Measurements from ENCODE around the gene RPL28. TPM values are rescaled to one million over a fixed set of nuclear protein-coding genes. Genes with fewer than 3 reads are reported as not detected.

Gene RPL28
- total and polyA plus RNA-seq, 7 experiments from 2014 or later: 740 to 3,799 (median 2,729) TPM

DNA sequence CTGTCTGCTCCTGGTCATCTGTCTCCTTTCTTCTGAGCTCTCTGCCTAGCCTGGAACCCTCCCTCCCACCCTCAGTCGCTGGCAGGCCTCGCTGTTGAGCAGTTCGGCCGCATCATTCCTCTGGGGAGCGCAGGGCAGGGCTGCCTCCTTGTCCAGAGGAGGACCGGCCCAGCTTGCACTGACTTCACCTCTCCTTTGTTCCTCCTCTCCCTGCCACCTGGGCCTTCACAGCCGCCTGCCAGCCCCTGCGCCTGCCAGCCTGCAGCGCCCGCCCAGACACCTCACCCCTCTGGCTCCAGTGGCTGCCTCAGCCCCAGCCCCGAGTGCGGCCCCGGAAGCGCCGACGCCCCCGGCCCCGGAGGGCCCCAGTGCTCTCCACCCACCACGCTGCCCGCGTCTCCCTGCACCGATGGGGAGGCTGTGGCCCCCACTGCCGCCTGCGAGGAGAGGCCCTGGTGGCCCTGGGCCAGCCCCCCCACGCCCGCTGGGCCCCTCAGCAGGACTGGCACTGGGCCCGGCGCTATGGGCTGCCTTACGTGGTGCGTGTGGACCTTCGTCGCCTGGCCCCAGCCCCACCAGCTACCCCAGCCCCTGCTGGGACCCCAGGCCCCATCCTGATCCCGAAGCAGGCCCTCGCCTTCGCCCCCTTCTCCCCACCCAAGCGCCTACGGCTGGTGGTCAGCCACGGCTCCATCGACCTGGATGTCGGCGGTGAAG, 38.8 kb upstream of the RPL28 start:
- H3K36me3 Mint-ChIP-seq: peaks cover 0 to 13% (median 4%) of the 10 kb centered on the region in 5 donors
- intact Hi-C loops (cut with micrococcal nuclease): no loop called here
- POLR2A ChIA-PET: interaction anchor here (0.6 kb wide), 1 partner anchor 259 kb away, joined by 3 read pairs; no protein-coding TSS in a partner anchor
- no peak overlapping the region for H3K4me3 ChIP-seq (ENCODE audit: low read length)
- H3K9me3 Mint-ChIP-seq: no peaks in the 10 kb centered on the region
- peaks cover 0 to 14% (median 5%) of the 10 kb centered on the region in 7 donors for H3K4me1 Mint-ChIP-seq
- CTCF ChIA-PET: interaction anchor here (0.7 kb wide), 1 partner anchor 42 kb away, joined by 3 read pairs; no protein-coding TSS in a partner anchor
- no peaks in the 10 kb centered on the region for H3K9me3 ChIP-seq (ENCODE audit: control insufficient read depth in 2 of 3, low read length in 3 of 3)
- no peak overlapping the region for H3K27ac ChIP-seq (ENCODE audit: low read depth, low read length)
- peaks cover 0 to 12% (median 10%) of the 10 kb centered on the region in 5 donors for H3K27me3 Mint-ChIP-seq
- DNase-seq: no peak
- no peak for ATAC-seq
- no peak overlapping the region for H3K27ac Mint-ChIP-seq
- peaks cover 0 to 15% (median 0%) of the 10 kb centered on the region in 3 experiments for H3K36me3 ChIP-seq (ENCODE audit: control insufficient read depth in 2 of 3, insufficient read depth in 3 of 3, low read length in 3 of 3)
- H3K4me1 ChIP-seq (ENCODE audit: control insufficient read depth in 2 of 2, insufficient read depth in 2 of 2, low read length in 2 of 2): no peaks in the 10 kb centered on the region
- peaks cover 0 to 3% of the 10 kb centered on the region in 2 donors for H3K27me3 ChIP-seq (ENCODE audit: control insufficient read depth in 2 of 2, insufficient read depth in 2 of 2, low read length in 2 of 2)
- H3K4me3 Mint-ChIP-seq: no peak overlapping the region

DNA sequence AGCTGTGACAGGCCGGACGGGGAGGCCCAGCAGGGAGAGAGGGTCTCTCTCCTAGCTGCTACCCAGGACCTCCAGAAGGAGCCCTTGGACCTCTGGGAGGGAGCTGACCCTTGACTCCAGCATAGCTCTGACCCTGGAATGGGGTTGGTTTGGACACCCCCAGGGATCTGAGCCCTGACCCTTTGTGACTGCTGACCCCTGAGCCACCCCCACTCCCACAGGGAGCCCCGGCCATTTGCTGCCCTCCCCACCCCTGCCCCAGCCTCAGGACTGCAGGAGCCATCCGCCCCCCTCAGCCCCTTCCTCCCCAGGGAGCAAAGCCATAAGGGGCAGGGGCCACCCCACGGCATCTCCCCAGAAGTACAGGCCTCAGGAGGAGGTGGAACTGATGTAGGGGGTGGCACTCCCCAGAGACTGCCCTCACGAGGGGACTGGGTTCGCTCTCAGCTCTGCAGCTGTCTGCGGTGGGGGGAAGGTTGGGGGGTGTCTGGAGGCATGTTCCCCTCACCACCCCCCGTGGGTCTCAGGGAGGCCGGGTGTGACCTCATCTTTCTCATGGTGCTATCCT, 38.2 kb upstream of the RPL28 start:
- Histone ChIP-seq H3K4me3 (ENCODE audit: low read length) (no peak overlapping the region), H3K27ac (ENCODE audit: low read depth, low read length) (no peak overlapping the region), H3K9me3 (ENCODE audit: control insufficient read depth in 2 of 3, low read length in 3 of 3) (no peaks in the 10 kb centered on the region), H3K27me3 (ENCODE audit: control insufficient read depth in 2 of 2, insufficient read depth in 2 of 2, low read length in 2 of 2) (peaks cover 0 to 4% of the 10 kb centered on the region in 2 donors), H3K36me3 (ENCODE audit: control insufficient read depth in 2 of 3, insufficient read depth in 3 of 3, low read length in 3 of 3) (peaks cover 0 to 12% (median 0%) of the 10 kb centered on the region in 3 experiments), H3K4me1 (ENCODE audit: control insufficient read depth in 2 of 2, insufficient read depth in 2 of 2, low read length in 2 of 2) (no peaks in the 10 kb centered on the region)
- peaks cover 0 to under 1% (median 0%) of the 10 kb centered on the region in 11 donors for H3K9me3 Mint-ChIP-seq
- peaks cover 0 to 16% (median 16%) of the 10 kb centered on the region in 5 donors for H3K27me3 Mint-ChIP-seq
- peaks cover 0 to 17% (median 6%) of the 10 kb centered on the region in 7 donors for H3K4me1 Mint-ChIP-seq
- H3K4me3 Mint-ChIP-seq: peak overlapping the region in 1 of 10 donors; percentile 37
- intact Hi-C loops (cut with micrococcal nuclease): no loop called here
- no peak for DNase-seq
- CTCF ChIA-PET: interaction anchor here (0.7 kb wide), 1 partner anchor 42 kb away, joined by 3 read pairs; no protein-coding TSS in a partner anchor
- H3K27ac Mint-ChIP-seq: peak overlapping the region in 1 of 9 donors; percentile 33
- ATAC-seq: no peak
- peaks cover 0 to 13% (median 4%) of the 10 kb centered on the region in 5 donors for H3K36me3 Mint-ChIP-seq
- POLR2A ChIA-PET: interaction anchor here (0.6 kb wide), 1 partner anchor 259 kb away, joined by 3 read pairs; no protein-coding TSS in a partner anchor

DNA sequence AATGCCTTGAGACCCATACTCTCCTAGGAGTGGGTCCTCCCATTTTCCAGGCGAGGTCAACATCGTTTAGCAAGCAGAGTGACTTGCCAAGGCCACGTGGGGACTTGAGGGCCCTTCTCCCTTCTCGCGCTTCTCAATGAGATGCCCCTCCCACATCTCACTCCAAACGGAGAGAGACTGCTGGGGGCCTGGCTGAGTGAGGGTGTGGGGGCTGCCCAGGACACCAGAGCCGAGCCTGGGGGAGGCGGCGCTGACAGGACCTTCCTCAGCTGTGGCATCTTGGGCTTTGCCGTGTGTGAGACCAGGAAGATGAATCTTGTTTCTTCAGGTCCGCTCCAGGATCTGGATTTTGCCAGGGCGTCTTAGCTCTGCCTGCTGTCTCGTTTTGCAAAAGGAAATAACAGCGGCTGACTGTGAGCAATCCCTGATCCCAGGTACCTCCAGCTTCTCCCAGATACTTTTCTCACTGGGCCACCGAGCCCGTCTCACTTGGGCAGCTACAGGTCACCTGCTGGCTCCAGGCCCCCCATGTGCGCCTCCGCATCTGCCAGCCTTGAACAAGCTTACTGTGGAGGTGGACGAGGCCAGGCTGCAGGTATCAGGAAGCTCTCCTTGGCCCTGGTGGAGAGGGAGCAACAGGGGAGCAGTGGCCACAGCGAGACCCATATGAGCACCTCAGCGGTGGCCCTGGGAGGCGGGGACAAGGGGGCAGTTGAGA, 37.3 kb upstream of the RPL28 start:
- Histone ChIP-seq H3K4me3 (ENCODE audit: low read length) (no peak overlapping the region), H3K36me3 (ENCODE audit: control insufficient read depth in 2 of 3, insufficient read depth in 3 of 3, low read length in 3 of 3) (peaks cover 0 to 2% (median 0%) of the 10 kb centered on the region in 3 experiments), H3K4me1 (ENCODE audit: control insufficient read depth in 2 of 2, insufficient read depth in 2 of 2, low read length in 2 of 2) (peaks cover 5 to 7% of the 10 kb centered on the region in 2 donors), H3K9me3 (ENCODE audit: control insufficient read depth in 2 of 3, low read length in 3 of 3) (no peaks in the 10 kb centered on the region), H3K27ac (ENCODE audit: low read depth, low read length) (no peak overlapping the region), H3K27me3 (ENCODE audit: control insufficient read depth in 2 of 2, insufficient read depth in 2 of 2, low read length in 2 of 2) (peaks cover 0 to 10% of the 10 kb centered on the region in 2 donors)
- Mint-ChIP-seq H3K36me3 (peaks cover 0 to 8% (median 4%) of the 10 kb centered on the region in 5 donors), H3K4me3 (no peak overlapping the region), H3K27me3 (peaks cover 5 to 26% (median 24%) of the 10 kb centered on the region in 5 donors), H3K9me3 (peaks cover 0 to 2% (median 0%) of the 10 kb centered on the region in 11 donors), H3K27ac (no peak overlapping the region), H3K4me1 (peaks cover 5 to 24% (median 15%) of the 10 kb centered on the region in 7 donors)
- ChIA-PET POLR2A (no interaction called here), CTCF (no interaction called here)
- ATAC-seq (no peak), DNase-seq (no peak)
- intact Hi-C loops (cut with micrococcal nuclease): no loop called here

DNA sequence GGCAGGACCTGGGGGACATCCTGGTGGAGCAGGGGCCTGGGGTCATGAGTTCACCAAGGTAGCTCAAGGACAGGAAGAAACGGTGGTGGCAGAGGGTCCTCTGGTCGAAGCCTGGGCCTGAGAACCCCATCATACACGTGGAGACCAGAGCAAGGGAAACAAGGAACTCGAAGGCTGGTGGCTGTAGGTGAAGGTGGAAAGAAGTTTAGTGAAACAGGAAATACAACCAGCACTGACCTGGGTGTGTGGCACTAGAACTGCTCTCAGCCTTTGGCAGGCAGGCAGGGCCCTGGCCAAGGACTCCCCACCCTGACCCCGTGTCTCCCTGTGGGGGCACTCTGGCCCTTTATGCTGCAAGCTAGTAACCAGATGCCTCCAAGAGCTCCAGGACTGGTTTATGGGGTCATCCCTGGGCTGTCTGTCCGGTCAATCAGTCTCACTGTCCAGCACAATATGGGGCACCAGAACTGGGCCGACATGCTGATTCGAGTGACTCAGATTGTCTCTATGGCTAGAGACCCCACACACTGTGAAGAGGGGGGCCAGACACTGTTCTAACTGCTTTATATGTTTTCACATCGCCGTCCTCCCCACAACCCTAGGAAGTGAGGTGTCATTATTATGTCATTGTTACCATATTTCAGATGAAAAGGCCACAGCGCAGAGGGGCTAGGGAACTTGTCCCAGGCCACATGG, 35.0 kb upstream of the RPL28 start:
- Mint-ChIP-seq H3K36me3 (peaks cover 0 to 4% (median 0%) of the 10 kb centered on the region in 5 donors), H3K27ac (peak overlapping the region in 1 of 9 donors; percentile 11), H3K4me1 (peaks cover 14 to 25% (median 17%) of the 10 kb centered on the region in 7 donors), H3K4me3 (peak overlapping the region in 3 of 10 donors; percentile 9 to 20 (median 9)), H3K9me3 (peaks cover 0 to 2% (median 0%) of the 10 kb centered on the region in 11 donors), H3K27me3 (peaks cover 18 to 38% (median 25%) of the 10 kb centered on the region in 5 donors)
- ChIA-PET POLR2A (no interaction called here), CTCF (no interaction called here)
- DNase-seq (no peak), ATAC-seq (no peak)
- intact Hi-C loops (cut with micrococcal nuclease): loop anchor here in 1 of 2 donors (5.0 kb wide), 2 partner anchors 37 to 93 kb away; partner anchors contain the start of genes PPP6R1 and RPL28
- H3K27ac ChIP-seq (ENCODE audit: low read depth, low read length): no peak overlapping the region
- no peak overlapping the region for H3K4me3 ChIP-seq (ENCODE audit: low read length)
- H3K9me3 ChIP-seq (ENCODE audit: control insufficient read depth in 2 of 3, low read length in 3 of 3): no peaks in the 10 kb centered on the region
- peaks cover 0 to 10% of the 10 kb centered on the region in 2 donors for H3K27me3 ChIP-seq (ENCODE audit: control insufficient read depth in 2 of 2, insufficient read depth in 2 of 2, low read length in 2 of 2)
- H3K4me1 ChIP-seq (ENCODE audit: control insufficient read depth in 2 of 2, insufficient read depth in 2 of 2, low read length in 2 of 2): peaks cover 7 to 10% of the 10 kb centered on the region in 2 donors
- H3K36me3 ChIP-seq (ENCODE audit: control insufficient read depth in 2 of 3, insufficient read depth in 3 of 3, low read length in 3 of 3): no peaks in the 10 kb centered on the region

DNA sequence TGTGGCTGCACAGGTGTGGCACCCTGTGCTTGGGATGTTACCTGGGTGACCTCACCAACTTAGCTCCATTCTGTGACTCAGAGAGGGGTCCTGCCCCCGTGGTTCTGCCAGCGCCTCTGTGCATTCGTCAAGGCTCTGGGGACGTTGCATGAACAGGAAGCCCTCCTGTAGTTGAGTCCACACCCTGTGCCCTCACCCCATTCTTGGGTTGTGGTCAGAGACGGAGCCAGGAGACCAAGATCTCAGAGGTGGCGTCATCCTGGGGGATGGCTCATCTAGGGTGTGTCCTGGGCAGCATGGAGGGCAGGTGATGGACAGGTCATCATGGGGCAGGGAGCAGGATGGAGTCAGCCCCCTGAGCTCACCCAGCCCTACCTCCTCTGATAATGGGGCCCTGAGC, 33.7 kb upstream of the RPL28 start:
- ATAC-seq: no peak
- H3K4me1 Mint-ChIP-seq: peaks cover 14 to 25% (median 17%) of the 10 kb centered on the region in 7 donors

More for the DNA sequence above, 33.7 kb upstream of the RPL28 start:
- peak overlapping the region in 3 of 10 donors; percentile 32 to 64 (median 33) for H3K4me3 Mint-ChIP-seq
- peaks cover 0 to 4% (median 0%) of the 10 kb centered on the region in 5 donors for H3K36me3 Mint-ChIP-seq
- DNase-seq: no peak
- no peak overlapping the region for H3K27ac ChIP-seq (ENCODE audit: low read depth, low read length)
- ChIA-PET POLR2A (interaction anchor here (1.2 to 1.3 kb wide), 2 partner anchors 11 to 33 kb away, joined by 3 to 4 read pairs; no protein-coding TSS in a partner anchor), CTCF (no interaction called here)
- H3K27ac Mint-ChIP-seq: peak overlapping the region in 1 of 9 donors; percentile 41
- no peaks in the 10 kb centered on the region for H3K36me3 ChIP-seq (ENCODE audit: control insufficient read depth in 2 of 3, insufficient read depth in 3 of 3, low read length in 3 of 3)
- H3K27me3 Mint-ChIP-seq: peaks cover 19 to 50% (median 25%) of the 10 kb centered on the region in 5 donors
- intact Hi-C loops (cut with micrococcal nuclease): loop anchor here in 1 of 2 donors (5.0 kb wide), 2 partner anchors 35 to 95 kb away; partner anchors contain the start of genes PPP6R1 and RPL28
- H3K27me3 ChIP-seq (ENCODE audit: control insufficient read depth in 2 of 2, insufficient read depth in 2 of 2, low read length in 2 of 2): peaks cover 0 to 10% of the 10 kb centered on the region in 2 donors
- peaks cover 0 to 2% (median 0%) of the 10 kb centered on the region in 11 donors for H3K9me3 Mint-ChIP-seq
- no peak overlapping the region for H3K4me3 ChIP-seq (ENCODE audit: low read length)
- H3K9me3 ChIP-seq (ENCODE audit: control insufficient read depth in 2 of 3, low read length in 3 of 3): no peaks in the 10 kb centered on the region
- H3K4me1 ChIP-seq (ENCODE audit: control insufficient read depth in 2 of 2, insufficient read depth in 2 of 2, low read length in 2 of 2): peaks cover 7 to 10% of the 10 kb centered on the region in 2 donors
